DMS 273 (cell line): ENCODE measurements around the gene PRKG2.

Experiments used
- DNase-seq: peaks from one replicate; lab custom pipeline; 2025; ENCODE audit not compliant: unreplicated experiment; lab: John Stamatoyannopoulos, UW

The PRKG2 gene

GRCh38 chr4:81217779-81218178 is 2.8 kb upstream of the PRKG2 start:
- no peak for DNase-seq

DNA sequence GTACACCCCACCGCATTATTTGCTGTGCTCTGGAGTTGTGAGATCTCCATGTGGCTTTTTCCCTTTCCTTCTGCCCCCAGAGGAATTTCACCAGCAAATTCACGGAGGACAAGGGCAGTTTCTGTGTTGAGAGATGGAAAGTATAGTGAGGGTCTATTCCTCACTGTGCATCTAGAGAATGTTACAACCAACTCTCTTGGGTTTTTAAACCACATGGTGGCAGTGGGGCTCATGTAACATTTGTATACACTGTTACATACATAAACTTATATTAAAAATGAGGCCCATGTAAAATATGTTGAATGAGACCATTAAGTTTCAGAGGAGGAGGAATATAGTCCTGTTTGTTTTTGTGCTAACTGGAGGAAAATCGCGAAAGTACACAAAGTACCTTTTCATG is 909 bp upstream of the PRKG2 start:
- peak; percentile 42 for DNase-seq

- DNase-seq = peak; percentile 72
These were observed 710 bp downstream of the PRKG2 start for GRCh38 chr4:81214144-81214880.

DNA sequence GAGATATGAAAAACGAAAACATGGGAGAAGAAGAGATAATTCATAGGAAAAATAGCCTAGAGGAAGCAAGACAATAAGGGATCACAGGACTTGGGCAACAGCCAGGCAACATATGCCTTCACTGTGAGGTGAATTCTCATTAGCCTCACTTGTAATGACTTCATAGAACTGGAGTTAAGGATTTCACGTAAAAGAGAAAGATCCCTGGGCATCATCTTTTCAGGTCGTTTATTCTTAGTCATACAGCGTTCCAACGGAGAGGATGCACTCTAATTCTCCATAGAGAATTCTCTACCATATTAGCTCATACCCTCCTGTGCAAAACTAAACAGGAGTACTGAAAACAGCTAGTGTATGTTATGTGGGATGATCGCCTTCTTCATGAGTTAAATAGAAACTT is 1.4 kb downstream of the PRKG2 start:
- DNase-seq = peak; percentile 75

GRCh38 chr4:81211956-81212355 is 3.1 kb downstream of the PRKG2 start:
- no peak for DNase-seq

DNA sequence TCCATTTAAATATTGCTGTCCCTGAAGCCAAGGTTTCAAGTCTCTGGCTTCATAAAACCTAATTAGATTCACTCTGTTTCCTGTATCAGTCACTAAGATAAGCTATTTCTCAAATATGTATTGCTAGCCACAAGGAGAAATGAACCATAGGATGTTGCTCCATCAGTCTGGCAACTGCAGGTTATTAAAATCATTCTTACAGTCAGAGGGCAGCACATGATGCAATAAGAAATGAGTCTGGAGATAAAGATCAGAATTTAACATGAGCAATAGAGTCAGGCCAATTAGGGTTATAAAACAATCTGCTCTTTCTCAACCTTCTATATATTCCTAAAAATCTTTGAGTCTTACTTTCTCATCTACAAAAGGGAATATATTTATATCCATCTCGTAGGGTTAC is 7.2 kb downstream of the PRKG2 start:
- DNase-seq = peak; percentile 30

DNA sequence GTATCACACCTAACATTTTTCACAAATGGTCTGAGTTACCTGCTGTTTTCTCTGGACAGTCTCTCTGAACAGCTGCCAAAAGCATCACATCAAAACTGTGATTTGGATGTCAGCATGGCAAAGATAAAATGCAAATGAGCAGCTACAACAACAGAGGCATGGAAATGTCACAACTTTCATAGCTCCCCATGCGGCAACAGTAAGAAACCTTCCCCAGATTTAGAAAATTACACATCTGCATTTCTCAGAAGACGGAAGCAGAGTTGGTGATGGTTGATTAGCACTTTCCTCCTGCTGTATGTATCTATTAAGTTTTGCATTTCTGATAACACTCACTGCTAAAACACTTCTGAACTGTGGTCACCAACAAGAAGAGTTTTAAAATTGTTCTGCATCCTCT is 9.7 kb downstream of the PRKG2 start:
- no peak for DNase-seq

GRCh38 chr4:81204571-81204970 is 10.5 kb downstream of the PRKG2 start:
- no peak for DNase-seq

DNA sequence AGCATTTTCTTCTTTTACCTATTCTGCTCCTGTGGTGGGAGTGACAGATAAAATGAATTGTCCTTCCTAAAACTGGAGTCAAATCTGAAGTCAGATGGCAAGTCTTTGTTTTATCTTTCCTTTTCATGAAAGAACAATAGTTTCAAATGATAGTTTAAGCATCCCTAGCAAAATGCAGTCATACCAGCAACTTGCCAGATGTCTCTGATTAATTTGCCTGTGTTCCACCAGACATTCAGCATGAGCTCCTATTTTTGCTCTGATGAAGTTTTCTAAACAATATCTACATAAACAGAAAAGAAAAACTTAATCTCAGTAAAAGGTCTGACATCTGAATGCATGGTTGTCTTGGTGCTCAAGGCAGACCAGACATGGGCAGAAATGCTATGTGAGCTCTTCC is 15.2 kb downstream of the PRKG2 start:
- no peak for DNase-seq

GRCh38 chr4:81198609-81199008 is 16.4 kb downstream of the PRKG2 start:
- DNase-seq = no peak

- DNase-seq = peak; percentile 83
These were observed 17.0 kb downstream of the PRKG2 start for GRCh38 chr4:81197864-81198524.

DNA sequence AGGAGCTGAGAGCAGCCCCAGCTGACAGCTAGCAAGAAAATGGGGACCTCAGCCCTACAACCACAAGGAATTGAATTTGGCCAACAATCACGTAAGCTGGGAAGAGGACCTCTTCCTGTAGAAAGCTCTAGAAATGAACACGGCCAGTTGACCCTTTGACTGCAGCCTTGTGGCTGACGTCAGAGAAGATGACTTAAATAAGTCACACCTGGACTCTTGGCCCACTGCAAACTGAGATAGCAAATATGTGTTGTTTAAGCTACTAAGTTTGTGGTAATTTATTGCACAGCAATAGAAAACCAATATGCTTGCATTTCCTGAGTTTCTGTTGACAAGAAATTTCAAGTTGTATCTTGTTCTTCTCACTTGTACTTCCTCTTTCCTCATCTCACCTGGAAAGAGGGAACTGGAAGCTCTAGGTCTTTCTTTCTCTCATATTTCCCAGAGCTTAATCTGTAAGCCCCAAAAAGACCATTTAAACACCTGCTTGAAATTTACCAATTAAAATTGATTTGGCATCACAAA is 18.8 kb downstream of the PRKG2 start:
- DNase-seq = no peak

DNA sequence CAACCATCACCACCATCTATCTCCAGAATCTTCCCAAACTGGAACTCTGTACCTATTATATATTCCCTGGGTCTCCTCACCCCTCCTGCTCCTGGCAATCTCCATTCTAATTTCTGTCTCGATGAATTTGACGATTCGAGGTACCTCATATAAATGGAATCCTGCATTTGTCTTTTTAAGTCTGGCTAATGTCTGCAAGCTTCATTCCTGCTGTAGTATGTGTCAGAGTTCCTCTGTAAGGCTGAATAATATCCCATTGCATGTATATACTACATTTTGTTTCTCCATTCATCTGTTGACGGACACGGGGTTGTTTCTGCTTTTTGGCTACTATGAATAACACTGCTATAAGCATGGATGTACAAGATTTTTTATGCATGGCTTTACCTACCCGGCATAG is 19.5 kb downstream of the PRKG2 start:
- DNase-seq = no peak

- DNase-seq = no peak
These were observed 20.7 kb downstream of the PRKG2 start for GRCh38 chr4:81194286-81194685.

DNA sequence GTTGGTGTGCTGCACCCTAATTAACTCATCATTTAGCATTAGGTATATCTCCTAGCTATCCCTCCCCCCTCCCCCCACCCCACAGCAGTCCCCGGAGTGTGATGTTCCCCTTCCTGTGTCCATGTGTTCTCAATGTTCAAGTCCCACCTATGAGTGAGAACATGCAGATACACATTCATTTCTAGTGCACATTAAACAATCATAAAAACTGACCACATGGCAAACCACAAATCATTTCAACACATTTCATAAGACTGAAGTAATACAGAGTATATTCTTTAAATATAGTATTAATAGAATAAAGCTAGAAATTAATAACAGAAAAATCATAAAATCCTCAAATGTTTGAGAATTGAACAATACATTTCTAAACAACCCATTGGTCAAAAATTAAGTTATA is 34.1 kb downstream of the PRKG2 start:
- DNase-seq = no peak

- DNase-seq = peak; percentile 35
These were observed 35.7 kb downstream of the PRKG2 start for GRCh38 chr4:81179326-81179725.

DNA sequence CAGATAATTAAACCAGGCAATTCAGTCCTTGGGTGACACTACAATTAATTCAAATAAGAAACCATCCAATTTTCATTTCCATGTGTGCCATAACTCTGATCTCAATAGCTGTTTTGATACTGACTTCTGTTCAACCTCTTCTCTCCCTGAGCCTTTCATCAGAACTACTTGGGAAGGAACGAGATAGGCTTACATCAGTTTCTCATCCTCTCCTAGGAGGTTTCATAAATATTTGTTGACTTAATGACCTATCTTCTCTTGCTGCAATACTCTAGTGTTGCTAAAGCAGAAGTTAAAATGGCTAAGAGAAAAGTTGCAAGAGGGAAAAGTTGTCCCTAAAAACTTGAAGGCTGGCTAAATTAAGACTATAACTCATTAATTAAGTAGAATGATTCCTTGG is 41.8 kb downstream of the PRKG2 start:
- DNase-seq = no peak

DNA sequence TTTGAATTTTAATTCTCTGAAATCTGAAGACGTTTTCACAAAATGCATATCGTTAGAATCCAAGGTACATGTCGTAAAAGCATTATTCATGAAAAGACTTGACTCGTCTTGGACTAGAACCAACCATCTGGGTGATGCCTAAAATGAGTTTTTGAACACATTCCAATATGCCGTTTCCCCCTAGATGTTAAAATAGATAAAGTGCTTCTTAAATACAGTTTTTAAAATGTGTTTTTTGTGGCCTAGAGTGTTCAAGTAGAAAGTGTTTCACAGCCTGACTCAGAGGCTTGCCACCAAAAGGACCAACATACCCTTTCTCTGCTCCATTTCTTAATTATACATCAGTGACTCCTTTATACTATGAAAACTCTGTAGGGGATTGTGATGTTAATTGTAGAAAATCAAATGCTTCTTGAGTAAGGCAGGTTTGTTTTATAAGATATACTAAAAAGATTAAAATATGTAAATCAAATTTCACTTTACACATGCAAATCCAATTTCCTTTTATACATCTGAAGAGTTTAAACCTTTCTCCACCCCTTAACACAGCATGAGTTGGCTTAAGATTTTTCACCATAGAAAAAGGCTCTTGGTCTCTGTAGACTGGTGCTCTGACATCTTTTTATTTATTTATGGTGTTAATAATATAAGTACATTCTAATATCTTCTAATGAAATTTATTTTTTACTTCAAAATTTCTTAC is 48.4 kb downstream of the PRKG2 start:
- DNase-seq = peak; percentile 69

DNA sequence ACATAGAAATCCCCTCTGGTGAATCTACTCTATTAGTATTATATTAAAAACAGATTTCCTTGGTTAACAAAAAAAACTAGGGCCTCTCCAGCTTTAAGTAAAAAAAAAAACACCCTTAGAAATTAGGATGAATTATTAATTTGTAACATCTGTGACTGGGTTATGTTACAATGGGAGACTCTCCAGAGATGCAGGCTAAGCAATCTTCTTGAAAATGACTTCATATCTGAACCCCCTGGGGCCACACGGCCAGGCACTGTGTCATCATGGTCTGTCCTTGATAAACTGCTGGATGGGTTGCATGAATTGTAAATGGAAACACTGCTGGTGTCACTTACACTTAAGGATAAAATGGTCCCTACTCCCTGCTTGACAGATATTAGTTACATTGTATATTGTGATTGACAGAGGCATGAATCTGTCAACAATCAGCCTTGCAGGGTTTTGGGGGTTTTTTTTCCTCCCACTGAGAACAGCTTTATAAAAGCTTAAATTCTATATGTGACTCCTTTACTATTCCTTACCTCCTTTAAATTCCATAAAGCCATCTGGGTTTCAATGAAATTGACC is 49.1 kb downstream of the PRKG2 start:
- peak; percentile 83 for DNase-seq

DNA sequence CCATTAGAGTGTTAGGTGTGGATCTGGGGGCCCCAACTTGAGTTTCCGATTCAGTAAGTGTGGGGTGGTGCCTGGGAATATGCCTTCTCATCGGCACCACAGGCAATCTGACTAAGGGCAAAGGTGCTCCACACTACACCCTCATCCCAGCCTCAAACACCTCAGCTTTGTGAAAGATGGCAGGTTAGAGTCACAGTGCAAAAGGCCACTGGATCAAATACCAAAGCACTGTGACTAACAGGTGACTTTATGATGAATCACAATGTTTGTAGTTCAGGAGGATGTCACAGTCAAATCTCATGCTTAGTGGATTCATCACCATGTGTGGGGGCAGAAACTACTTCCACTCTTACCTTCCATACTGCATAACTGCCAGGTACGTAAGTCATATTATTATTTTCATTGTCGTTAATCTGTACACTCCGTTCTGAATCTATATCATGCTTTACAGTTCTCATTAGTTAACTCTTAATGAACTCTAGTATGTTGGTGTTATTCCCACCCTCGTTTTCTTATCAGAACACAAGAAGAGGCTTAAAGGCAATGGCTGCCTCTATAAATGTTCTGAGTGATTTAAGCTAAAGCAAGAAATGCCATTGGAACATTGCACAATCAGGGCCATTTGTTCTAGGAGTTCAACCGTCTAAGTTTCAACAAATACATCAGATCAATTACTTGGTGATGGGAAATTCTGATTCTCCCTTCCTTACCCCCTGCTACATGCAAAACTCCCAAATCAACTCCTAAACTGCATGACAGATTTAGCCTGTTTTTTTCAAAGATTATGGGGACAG is 50.2 kb downstream of the PRKG2 start:
- peak; percentile 39 for DNase-seq

DNA sequence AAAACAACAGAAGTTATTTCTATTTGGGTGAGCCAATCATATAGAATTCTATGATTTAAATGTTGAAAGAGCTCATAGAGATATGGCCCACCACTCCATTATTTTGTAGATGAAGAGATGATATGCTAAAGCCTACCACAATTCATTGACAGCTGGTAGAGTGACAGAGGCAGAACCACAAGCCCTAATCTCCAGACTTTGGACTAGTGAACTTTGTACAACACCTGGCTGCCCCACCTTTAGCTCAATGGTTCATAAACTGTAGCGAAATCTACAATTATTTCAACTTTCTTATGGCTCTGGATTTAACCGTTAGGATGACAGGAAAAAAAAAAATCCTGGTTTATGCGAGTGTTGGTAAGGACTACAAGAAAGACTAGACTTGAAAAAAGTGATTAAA is 50.9 kb downstream of the PRKG2 start:
- no peak for DNase-seq
